Measurements from ENCODE around the gene PRSS1. TPM values are rescaled to one million over a fixed set of nuclear protein-coding genes. Genes with fewer than 3 reads are reported as not detected.
"Not testable (repeated sequence)": the region's sequence is repeated elsewhere in the genome, so short reads cannot be mapped to it uniquely, and the experiment has no call there.

The PRSS1 gene
- total RNA-seq, 1 donor from 2014 or later, result not detected

GRCh38 chr7:142745745-142746144 is 3.5 kb upstream of the PRSS1 start:
- intact Hi-C loops (cut with micrococcal nuclease), result no loop called here

DNA sequence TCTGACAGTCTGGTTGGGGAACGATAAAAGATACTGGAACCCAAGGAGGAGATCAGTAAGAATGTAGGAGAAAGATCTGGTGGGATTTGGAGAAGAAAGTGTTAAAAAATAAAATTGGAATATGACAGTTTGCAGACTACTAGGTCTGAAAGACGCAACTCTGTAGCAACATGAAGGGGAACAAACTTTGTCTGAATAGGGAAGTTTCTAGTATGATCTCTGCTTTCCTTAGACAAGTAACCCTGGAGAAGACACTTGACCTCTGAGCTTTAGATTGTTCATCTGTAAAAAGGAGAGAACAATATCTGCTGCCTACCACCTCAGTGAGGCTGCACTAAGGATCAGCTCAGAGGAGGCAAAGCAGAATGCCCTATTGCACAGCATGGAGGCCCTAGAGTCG is 3.0 kb upstream of the PRSS1 start:
- intact Hi-C loops (cut with micrococcal nuclease), result no loop called here

GRCh38 chr7:142748410-142748809 is 862 bp upstream of the PRSS1 start:
- intact Hi-C loops (cut with micrococcal nuclease), result not testable (repeated sequence)

DNA sequence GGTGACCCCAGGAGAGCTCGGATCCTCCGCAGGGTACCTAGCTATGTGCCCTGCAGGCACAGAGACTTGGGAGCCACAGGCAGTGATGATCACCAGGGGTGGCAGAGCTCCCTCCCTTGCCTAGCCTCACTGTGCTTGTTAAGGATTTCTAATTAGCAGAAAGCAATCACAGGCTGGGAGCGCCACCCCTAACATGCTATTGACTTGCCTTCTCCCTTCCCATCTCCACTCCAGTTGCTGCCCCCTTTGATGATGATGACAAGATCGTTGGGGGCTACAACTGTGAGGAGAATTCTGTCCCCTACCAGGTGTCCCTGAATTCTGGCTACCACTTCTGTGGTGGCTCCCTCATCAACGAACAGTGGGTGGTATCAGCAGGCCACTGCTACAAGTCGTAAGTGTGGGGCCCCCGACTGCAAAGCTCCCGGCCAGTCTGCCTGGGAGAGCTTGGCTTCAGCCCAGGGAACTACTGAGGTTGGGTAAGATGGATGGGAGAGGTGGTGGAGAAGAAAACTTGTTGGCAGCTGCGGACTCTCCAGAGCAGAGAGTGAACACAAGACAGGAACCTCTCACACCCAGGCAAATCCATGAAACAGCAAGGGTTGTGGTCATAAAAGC is 1.2 kb downstream of the PRSS1 start:
- intact Hi-C loops (cut with micrococcal nuclease), result no loop called here

- intact Hi-C loops (cut with micrococcal nuclease), result not testable (repeated sequence)
Observed at GRCh38 chr7:142751526-142752175, 2.4 kb downstream of the PRSS1 start.

GRCh38 chr7:142752376-142753225 is 3.3 kb downstream of the PRSS1 start:
- intact Hi-C loops (cut with micrococcal nuclease), result no loop called here

GRCh38 chr7:142753366-142753765 is 4.1 kb downstream of the PRSS1 start:
- intact Hi-C loops (cut with micrococcal nuclease), result no loop called here

GRCh38 chr7:142753925-142754491 is 4.7 kb downstream of the PRSS1 start:
- intact Hi-C loops (cut with micrococcal nuclease), result not testable (repeated sequence)

DNA sequence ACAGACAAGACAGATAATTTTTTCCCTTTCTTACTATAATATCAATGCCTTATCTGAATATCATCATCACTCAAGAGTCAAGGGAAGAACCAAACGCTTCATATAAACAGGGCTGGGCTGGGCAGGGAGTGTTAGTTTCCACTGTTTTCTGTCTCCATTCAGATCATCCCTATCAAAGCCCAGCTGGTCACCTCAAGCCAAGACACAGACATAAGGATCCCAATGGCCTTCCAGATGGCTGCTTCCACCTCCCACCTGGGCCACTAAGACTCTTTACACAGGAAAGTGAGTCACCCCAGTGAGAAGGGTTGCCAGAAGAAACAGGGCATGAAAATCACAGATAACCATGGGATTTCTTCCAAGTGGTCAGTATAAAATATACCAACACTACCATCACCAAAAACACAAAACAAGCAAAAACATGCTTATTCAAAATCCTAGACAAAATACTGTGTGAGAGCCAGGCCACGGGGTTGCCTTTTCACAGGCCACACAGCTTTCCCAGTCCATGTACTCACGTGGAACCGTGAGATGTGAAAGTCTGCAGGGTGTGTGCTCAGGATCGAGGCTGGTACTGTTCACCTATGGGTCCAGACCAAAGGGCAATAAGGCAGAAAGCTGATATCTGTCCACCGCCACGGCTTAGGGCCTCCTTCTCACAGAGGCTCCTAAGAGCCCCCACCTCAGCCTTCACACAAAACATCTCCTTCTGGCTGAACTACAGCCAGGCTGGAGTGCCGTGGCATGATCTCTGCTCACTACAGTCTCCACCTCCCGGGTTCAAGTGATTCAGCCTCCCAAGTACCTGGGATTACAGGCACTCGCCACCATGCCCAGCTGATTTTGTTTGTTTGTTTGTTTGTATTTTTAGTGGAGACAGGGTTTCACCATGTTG is 5.7 kb downstream of the PRSS1 start:
- intact Hi-C loops (cut with micrococcal nuclease), result no loop called here

GRCh38 chr7:142758312-142758711 is 9.0 kb downstream of the PRSS1 start:
- intact Hi-C loops (cut with micrococcal nuclease), result not testable (repeated sequence)

- intact Hi-C loops (cut with micrococcal nuclease), result no loop called here
Observed at GRCh38 chr7:142759433-142759832, 10.2 kb downstream of the PRSS1 start.

- intact Hi-C loops (cut with micrococcal nuclease), result no loop called here
Observed at GRCh38 chr7:142760071-142760642, 10.9 kb downstream of the PRSS1 start.

- intact Hi-C loops (cut with micrococcal nuclease), result not testable (repeated sequence)
Observed at GRCh38 chr7:142761606-142762005, 12.3 kb downstream of the PRSS1 start.

- intact Hi-C loops (cut with micrococcal nuclease), result no loop called here
Observed at GRCh38 chr7:142762104-142762503, 12.8 kb downstream of the PRSS1 start.

GRCh38 chr7:142767451-142767850 is 18.2 kb downstream of the PRSS1 start:
- intact Hi-C loops (cut with micrococcal nuclease), result no loop called here

- intact Hi-C loops (cut with micrococcal nuclease), result no loop called here
Observed at GRCh38 chr7:142767861-142768260, 18.6 kb downstream of the PRSS1 start.

DNA sequence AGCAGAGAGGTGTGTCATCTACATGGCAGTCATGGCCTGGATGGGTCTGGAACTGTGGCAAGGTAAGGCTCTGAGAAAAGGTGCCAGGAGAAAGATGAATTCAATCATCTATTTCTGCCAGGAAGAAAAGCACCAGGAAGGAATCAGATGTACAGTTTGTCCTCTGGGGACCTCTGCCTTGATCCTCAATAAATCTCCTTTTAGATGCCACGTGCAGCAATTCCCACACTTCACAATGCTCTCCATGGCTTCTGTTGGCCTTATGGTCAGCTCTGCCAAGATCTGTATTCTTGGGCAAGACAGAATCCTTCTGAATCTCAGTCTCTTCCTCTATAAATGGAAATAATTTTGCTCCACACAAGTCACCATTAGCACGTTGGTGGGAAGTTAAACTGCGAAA is 19.6 kb downstream of the PRSS1 start:
- intact Hi-C loops (cut with micrococcal nuclease), result not testable (repeated sequence)

DNA sequence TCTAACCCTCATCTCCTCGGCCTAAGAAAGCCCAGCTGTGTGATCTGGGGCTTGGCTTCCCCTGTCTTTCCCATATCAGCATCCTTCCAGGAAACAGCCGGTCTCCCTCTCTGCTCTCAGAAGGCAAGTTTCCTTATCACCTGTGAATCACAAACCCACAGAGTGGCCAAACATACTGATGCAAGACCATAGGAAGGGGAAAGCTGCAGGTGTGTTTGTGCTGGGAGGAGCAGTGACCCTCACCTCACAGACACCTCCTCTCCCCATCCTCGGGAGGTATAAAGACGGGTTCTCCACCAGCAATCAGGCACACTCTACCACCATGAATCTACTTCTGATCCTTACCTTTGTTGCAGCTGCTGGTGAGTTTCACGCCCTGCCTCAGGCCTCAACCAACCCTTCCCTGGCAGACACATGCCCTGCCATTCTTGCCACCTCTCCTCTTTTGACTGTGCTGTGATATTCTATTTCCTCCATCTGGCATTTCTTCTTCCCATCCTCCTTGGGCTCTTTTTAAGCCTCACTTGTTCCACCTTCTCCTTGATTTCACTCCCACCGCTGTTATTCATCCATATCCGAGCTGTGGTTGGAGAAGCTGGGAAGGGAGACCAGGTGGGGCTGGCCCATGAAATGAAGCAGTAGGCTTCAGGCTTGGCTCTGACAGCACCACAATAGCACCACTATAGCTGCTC is 21.5 kb downstream of the PRSS1 start, which contains the start of gene PRSS2:
PRSS2 (plus strand) TSS at position 310 of the 692 bp plus-strand sequence; CDS start at position 323, 13 bp downstream.
- intact Hi-C loops (cut with micrococcal nuclease), result no loop called here

DNA sequence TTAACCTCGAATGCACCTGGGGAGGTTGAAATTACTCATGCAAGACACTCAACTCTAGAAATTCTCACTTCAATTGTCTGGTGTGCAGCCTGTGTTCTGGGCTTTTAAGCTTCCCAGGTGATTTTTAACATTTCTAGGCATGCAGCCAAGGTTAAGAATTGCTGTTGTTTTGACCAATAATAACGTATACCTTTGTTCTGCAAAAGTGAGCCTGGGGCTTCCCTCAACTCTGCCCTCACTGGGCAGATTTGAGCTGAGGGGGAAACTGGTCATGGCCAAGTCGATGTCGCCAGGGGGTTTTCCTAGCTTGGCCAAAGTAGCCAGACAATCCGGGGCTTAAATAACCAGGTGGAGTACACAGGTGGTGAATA is 22.1 kb downstream of the PRSS1 start:
- intact Hi-C loops (cut with micrococcal nuclease), result no loop called here

DNA sequence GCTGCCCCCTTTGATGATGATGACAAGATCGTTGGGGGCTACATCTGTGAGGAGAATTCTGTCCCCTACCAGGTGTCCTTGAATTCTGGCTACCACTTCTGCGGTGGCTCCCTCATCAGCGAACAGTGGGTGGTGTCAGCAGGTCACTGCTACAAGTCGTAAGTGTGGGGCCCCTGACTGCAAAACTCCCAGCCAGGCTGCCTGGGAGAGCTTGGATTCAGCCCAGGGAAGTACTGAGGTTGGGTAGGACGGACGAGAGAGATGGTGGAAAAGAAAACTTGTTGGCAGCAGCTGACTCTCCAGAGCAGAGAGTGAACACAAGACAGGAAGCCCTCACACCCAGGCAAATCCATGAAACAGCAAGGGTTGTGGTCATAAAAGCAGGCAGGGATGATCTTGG is 22.8 kb downstream of the PRSS1 start:
- intact Hi-C loops (cut with micrococcal nuclease), result no loop called here
